ENCODE measurements around the gene LAPTM5.
A peak's percentile ranks its signal among the peaks of the same experiment; 100 is the strongest.

DNA sequence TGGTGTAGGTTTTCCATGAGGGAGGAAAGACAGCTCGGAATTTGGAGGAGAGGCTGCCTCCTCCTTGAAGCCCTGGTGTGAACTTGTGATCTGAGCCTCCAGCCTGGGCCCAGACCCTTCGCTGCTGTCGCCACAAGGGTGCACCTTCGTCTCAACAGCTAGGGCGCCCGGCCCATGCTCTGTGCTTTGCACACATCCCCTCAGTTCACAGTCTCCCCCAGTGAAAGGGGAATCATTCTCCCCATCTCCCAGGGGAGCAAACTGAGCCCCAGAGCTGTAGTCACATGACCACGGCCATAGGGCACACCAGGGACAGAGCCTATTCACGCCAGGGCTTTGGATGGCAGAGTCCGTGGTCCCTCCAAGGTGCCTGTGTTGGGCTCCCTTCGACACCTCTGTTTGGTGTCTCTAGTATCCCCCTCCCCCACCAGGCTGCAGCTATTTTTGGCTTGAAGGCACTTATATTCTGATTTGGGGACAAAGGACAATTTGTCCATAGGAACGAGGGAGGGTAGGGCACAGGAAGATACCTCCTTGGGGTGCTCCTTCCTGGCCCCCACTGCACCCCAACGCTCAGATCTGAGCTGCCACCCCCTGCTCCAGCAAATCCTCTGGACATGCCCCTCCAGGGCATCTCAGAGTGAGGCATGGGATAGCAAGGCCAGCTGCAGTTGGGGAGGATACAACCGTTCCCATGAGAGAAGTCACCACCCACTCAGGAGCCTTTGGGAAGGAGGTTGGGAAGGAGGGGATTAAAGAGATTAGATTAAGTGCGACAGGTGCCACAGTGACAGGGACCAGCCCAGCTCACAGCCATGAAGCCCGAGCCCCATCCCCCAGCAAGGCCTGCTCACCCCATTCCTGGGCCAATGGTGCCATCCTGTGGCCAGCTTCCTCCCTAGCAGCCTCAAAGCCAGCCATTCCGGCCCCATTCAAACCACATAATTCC, 49.9 kb downstream of the LAPTM5 start:
- TF ChIP-seq, protein P1, sequence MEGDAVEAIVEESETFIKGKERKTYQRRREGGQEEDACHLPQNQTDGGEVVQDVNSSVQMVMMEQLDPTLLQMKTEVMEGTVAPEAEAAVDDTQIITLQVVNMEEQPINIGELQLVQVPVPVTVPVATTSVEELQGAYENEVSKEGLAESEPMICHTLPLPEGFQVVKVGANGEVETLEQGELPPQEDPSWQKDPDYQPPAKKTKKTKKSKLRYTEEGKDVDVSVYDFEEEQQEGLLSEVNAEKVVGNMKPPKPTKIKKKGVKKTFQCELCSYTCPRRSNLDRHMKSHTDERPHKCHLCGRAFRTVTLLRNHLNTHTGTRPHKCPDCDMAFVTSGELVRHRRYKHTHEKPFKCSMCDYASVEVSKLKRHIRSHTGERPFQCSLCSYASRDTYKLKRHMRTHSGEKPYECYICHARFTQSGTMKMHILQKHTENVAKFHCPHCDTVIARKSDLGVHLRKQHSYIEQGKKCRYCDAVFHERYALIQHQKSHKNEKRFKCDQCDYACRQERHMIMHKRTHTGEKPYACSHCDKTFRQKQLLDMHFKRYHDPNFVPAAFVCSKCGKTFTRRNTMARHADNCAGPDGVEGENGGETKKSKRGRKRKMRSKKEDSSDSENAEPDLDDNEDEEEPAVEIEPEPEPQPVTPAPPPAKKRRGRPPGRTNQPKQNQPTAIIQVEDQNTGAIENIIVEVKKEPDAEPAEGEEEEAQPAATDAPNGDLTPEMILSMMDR (IDR thresholded peaks at IDR 0.05) = peak; percentile 86
- TF ChIP-seq, protein P2, sequence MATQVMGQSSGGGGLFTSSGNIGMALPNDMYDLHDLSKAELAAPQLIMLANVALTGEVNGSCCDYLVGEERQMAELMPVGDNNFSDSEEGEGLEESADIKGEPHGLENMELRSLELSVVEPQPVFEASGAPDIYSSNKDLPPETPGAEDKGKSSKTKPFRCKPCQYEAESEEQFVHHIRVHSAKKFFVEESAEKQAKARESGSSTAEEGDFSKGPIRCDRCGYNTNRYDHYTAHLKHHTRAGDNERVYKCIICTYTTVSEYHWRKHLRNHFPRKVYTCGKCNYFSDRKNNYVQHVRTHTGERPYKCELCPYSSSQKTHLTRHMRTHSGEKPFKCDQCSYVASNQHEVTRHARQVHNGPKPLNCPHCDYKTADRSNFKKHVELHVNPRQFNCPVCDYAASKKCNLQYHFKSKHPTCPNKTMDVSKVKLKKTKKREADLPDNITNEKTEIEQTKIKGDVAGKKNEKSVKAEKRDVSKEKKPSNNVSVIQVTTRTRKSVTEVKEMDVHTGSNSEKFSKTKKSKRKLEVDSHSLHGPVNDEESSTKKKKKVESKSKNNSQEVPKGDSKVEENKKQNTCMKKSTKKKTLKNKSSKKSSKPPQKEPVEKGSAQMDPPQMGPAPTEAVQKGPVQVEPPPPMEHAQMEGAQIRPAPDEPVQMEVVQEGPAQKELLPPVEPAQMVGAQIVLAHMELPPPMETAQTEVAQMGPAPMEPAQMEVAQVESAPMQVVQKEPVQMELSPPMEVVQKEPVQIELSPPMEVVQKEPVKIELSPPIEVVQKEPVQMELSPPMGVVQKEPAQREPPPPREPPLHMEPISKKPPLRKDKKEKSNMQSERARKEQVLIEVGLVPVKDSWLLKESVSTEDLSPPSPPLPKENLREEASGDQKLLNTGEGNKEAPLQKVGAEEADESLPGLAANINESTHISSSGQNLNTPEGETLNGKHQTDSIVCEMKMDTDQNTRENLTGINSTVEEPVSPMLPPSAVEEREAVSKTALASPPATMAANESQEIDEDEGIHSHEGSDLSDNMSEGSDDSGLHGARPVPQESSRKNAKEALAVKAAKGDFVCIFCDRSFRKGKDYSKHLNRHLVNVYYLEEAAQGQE (IDR thresholded peaks at IDR 0.05; ENCODE audit: insufficient read depth in 1 of 2, low read depth in 2 of 2, low read length in 1 of 2) = no peak; a peak in 1 of 4 replicates
- no peak for TF ChIP-seq SIN3A (IDR thresholded peaks at IDR 0.05; ENCODE audit: borderline replicate concordance, insufficient read depth, low read depth, low read length)
- TF ChIP-seq POLR2AphosphoS5 (IDR thresholded peaks at IDR 0.05; ENCODE audit: low read depth, low read length) = no peak
